RKO (cell line): Measurements from ENCODE around the gene PNKP.
"Not testable (repeated sequence)": the region's sequence is repeated elsewhere in the genome, so short reads cannot be mapped to it uniquely, and the experiment has no call there.

ENCODE experiments used
- DNase-seq: peaks from one replicate; pipeline ENCODE4 v3.0.0-alpha.2; 2016; ENCODE audit warnings: low spot score

Gene PNKP

DNA sequence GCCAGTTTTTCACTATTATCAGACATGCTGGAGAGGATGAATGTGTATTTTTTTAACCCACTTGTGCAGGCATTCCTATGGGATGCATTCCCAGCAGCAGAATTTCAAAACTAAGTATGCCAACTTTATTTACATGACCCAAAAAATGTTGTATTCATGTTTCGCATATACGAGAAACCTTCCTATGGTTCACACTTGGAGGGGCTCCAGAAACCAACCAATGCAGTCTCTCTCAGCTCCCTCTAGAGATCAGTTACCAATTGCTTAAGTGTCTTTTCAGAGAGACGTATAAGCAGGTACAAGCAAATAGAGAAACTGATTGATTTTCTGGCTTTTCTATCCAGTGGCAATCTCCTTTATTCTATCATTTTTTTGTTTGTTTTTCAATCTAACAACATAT is 22.0 kb downstream of the PNKP start:
- DNase-seq: no peak

GRCh38 chr19:49844138-49845095 is 23.0 kb downstream of the PNKP start:
- DNase-seq: no peak

GRCh38 chr19:49843265-49843664 is 24.1 kb downstream of the PNKP start:
- no peak for DNase-seq

DNA sequence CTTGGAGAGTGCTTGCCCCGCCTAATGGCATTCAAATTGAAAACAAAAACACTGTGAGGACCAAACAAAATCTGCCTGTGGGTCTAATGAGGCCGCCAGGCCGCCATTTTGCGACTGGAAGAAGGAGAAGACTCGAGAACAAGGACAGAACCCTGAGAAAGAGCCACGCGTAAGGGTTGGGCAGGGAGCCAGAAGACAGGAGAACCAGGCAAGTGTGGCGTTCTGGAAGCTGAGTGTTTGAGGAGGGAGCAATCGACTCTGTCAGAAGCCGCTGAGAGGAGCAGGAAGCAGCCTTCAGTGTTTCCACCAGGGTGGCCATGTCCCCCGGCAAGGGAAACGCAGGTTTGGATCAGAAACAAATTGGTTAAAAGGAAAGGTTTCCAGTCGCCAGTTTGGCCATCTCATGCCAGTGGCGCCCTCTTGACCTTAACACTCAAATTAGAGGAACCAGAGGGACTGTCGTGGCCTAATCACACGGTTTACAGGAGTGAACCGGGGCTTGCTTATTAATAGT is 26.6 kb downstream of the PNKP start:
- DNase-seq: no peak

DNA sequence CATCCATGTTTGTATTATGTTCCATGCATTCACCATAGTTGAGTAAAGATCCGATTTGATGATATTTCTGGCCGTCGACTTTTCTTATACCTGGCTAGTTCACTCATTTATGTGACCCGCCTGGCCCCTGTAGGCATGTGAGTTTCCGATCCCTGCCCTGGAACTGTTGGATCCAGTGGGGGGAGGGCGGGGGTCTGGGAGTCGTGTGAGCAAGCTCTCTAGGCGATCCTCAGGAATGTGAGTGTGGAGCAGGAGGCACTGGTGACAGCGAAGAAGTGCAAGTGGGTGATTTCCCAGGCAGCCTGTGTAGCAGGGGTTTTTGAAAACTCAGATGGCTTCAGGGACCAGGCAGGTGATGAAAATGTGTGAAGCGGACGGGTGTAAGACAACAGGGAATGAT is 27.1 kb downstream of the PNKP start:
- no peak for DNase-seq

- DNase-seq: no peak
Measured at GRCh38 chr19:49839713-49840112, 27.7 kb downstream of the PNKP start.

DNA sequence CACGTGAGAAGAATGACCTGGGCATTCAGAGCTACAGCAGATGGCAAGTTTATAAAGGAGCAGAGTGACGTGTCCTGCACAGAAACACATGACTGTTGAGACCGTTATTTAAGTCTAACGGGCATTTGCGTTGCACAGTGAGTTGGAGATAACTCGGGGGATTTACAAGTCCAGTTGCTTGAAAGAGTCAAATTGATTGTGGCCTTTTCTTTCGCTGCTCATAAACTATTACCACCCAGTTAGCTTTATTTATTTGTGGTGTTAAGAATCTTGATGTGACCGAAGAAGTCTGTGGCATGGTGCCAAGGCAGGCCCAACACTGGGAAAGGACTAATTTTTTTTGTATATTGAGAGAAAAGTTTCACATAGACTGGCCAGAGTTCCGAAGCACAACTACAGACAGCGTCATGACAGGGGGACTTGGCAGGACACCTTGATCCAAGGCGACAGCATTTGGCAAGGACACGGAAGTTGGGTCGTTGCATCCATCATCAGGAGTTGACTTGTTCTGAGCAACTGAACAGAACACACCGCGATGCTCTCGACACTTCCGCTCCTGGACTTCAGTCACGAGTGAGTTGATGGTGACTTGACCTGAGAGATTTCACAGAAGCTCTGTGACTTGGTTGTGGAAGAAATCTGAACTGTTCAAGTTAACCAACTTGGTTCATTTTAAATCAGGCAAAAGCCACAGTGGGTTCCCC is 28.3 kb downstream of the PNKP start:
- DNase-seq: no peak

GRCh38 chr19:49837425-49837824 is 30.0 kb downstream of the PNKP start:
- no peak for DNase-seq

GRCh38 chr19:49837009-49837310 is 30.4 kb downstream of the PNKP start:
- DNase-seq: no peak

DNA sequence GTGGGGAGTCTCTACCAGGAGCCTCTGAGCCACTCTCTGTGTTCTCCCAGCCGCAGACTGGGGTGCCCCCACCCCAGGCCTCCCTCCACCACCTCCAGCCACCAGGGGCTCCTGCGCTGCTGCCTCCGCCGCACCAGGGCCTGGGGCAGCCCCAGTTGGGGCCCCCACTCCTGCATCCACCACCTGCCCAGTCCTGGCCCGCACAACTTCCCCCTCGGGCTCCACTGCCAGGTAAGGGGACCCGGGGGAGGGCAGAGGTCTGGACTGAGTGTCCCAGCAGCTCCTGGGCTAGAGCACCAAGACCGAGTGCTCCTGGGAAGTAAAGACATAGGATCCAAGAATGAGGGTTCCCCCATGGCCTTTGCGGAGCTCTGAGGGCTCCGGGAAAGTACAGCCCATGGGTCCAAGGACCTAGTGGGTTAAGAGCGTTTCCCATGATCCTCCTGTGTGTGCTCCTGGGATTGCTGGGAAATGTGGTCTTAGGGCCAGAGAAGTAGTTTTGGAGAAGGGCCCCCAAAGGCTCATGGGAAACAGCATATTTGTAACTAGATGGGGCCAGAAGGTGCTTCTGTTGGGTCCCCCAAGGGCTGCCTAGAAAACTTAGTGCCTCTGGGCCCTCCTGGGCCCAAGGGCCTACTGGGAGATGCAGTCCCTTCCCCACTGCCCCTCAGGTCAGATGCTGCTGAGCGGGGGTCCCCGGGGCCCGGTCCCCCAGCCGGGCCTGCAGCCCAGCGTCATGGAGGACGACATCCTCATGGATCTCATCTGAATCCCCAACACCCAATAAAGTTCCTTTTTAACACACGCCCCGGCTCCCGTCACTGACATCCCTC is 31.0 kb downstream of the PNKP start:
- no peak for DNase-seq

DNA sequence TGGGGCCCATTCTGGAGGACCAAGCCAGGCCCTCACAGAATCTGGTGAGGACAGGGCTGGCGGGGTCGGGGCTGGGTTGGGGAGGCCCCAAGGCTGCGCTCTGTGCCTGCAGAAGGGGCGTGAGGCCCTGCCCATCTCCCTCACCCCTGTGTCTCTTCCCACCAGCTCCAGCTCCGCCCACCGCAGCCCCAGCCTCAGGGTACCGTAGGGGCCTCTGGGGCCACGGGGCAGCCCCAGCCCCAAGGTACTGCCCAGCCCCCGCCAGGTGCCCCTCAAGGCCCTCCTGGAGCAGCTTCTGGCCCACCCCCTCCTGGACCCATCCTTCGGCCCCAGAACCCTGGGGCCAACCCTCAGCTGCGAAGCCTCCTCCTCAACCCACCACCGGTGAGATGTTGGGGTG is 31.8 kb downstream of the PNKP start:
- DNase-seq: no peak

DNA sequence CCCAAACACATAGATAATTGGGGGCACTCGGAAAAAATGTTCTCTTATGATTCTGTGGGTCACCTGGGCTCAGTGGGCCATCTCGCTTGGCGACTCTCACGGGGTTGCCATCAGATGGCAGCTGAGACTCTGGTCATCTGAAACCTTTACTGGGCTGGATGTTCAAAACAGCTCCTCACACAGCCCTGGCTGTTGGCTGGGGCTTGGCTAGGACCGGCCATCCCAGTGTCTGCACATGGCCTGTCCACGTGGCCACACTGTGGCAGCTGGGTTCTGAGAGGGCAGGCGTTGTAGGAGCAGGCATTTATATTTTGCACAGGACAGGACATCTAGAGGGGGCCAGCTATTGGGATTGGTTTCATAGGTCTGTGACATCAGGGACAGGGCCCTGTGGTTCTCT is 33.8 kb downstream of the PNKP start:
- DNase-seq: no peak

- DNase-seq: no peak
Measured at GRCh38 chr19:49832556-49832955, 34.8 kb downstream of the PNKP start.

DNA sequence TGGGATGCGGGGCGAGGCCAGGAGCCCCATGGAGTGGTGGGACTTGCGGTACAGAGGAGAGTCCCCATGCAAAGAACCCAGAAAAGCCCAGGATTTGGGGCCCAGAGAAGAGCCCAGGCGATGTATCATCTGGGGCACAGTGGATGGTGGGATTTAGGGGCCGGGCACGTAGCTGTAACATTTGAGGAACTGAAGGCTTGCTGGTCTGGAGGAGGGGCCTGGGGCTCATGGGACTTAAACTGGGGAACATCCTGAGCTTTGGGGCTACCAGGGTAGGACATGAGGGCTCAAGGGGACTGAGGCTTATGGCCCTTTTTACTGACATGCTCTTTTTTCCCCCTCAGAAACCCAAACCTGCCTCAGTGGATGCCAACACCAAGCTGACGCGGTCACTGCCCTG is 35.8 kb downstream of the PNKP start:
- no peak for DNase-seq

DNA sequence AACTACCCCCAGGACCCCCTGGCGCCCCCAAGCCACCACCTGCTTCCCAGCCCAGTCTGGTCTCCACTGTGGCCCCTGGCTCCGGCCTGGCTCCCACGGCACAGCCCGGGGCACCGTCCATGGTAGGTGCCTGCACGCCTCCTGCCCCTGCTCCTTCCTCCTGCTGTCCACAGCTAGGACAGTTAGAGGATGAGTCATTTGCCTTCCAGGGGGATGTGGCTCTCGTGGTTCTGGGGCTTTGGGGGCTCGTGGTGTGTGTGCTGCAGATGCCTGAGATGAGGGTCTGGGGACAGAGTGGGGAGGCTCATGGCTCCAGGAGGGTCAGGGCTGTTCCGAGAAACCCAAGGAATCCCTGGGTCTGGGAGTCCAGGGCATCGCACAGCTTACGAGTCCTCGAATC is 36.6 kb downstream of the PNKP start:
- no peak for DNase-seq

- DNase-seq: no peak
Measured at GRCh38 chr19:49829721-49830120, 37.7 kb downstream of the PNKP start.

GRCh38 chr19:49829200-49829599 is 38.2 kb downstream of the PNKP start:
- DNase-seq: no peak

DNA sequence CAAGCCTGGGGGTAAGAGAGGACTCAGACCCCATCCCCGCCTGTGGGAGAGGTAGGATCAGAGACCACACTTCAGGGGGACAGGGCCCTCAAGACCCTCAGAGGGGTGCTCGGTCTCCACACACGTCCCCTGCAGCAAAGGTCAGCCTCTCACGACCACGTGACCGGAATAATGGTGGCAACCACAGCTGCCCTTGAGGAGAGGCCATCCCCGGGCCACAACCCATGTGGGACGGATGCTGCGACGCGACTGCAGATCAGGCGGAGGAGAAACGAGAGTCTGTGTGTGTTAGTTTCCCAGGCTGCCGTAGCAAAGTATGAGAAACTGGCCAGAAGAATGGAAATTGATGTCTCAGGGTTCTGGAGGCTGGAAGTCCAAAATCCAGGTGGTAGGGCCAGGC is 40.3 kb downstream of the PNKP start:
- no peak for DNase-seq

- DNase-seq: no peak
Measured at GRCh38 chr19:49824662-49825061, 42.7 kb downstream of the PNKP start.

DNA sequence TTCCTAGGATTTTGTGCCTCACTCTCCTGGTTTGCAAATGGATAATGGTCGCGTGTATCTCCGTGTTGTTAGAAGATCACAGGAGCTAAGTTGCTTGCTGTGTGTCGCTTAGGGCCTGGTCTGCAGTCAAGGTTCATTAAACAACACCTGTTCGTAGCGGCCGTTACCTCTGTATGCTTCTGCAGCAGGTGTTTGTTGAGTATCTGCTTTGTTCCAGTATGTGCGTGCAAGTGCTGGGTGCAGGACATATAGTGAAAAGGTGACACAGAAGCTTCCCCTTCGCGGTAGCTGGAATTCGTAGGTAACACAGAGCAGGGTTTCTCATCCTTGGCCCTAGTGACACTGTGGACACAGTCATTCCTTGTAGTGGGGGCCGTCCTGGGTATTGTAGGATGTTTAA is 43.9 kb downstream of the PNKP start:
- DNase-seq: no peak

DNA sequence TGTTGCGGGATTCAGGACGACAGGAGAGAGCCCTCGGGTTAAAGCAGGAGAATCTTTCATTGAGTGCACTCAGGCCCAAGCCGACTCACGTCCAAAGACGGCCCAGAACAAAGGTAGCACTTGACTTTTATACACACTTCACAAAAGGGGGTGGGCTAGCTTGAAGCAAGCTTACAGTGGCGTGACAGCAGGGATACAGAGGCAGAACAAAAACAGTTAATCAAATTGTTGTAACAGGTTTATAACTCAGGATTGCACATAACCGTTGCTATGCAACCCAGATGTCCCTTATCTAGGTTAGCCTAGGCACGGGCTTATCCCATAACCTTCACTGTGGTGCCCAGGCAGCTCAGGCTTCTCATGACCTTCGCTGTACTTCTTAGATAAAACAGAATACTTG is 47.3 kb downstream of the PNKP start:
- no peak for DNase-seq

- DNase-seq: not testable (repeated sequence)
Measured at GRCh38 chr19:49819452-49820115, 47.8 kb downstream of the PNKP start.
